GM12878 (cell line): ENCODE data around the gene XRCC4. TPM values are rescaled to one million over a fixed set of nuclear protein-coding genes. Genes with fewer than 3 reads are reported as not detected.

ENCODE experiments used
- ATF2 ChIP-seq: IDR thresholded peaks from 2 replicates; pipeline ENCODE4 v1.6.1; 2012; ENCODE audit warnings: low read length, inconsistent platforms
- ATF7 ChIP-seq: fragments of 450-650 bp; IDR thresholded peaks from 2 replicates; pipeline ENCODE4 v1.6.1; 2016; ENCODE audit warnings: low read depth, mild to moderate bottlenecking
- CEBPB ChIP-seq, 2 experiments: fragments of 150-350 bp in 1 of 2; IDR thresholded peaks; 2 replicates each; pipeline ENCODE4 v1.6.1; 2012 to 2014; ENCODE audit warnings: low read depth in 2 of 2, low read length in 2 of 2, borderline replicate concordance in 1 of 2, inconsistent platforms in 1 of 2
- CEBPZ ChIP-seq: fragments of 150-350 bp; IDR thresholded peaks from 2 replicates; pipeline ENCODE4 v1.6.1; 2016; ENCODE audit warnings: low read depth, low read length
- DPF2 ChIP-seq: fragments of 450-650 bp; IDR thresholded peaks from 2 replicates; pipeline ENCODE4 v1.6.1; 2017; ENCODE audit warnings: mild to moderate bottlenecking
- ETV6 ChIP-seq, 2 experiments: fragments of 450-650 bp in 1 of 2; IDR thresholded peaks in 1 of 2; conservative IDR thresholded peaks in 1 of 2; 2 replicates each; pipeline ENCODE4 v1.6.1; 2014; ENCODE audit warnings: antibody characterized with exemption in 1 of 2, borderline replicate concordance in 1 of 2, low read depth in 1 of 2, mild to moderate bottlenecking in 1 of 2, moderate library complexity in 1 of 2
- MTA3 ChIP-seq: IDR thresholded peaks from 2 replicates; pipeline ENCODE4 v1.6.1; 2012; ENCODE audit warnings: low read length, inconsistent platforms, borderline replicate concordance
- NFIC ChIP-seq: IDR thresholded peaks from 2 replicates; pipeline ENCODE4 v1.6.1; 2012; ENCODE audit warnings: low read depth, mild to moderate bottlenecking, inconsistent platforms, low read length, moderate library complexity
- PAX8 ChIP-seq: fragments of 450-650 bp; IDR thresholded peaks from 2 replicates; pipeline ENCODE4 v1.6.1; 2017; ENCODE audit warnings: mild to moderate bottlenecking, moderate library complexity
- POLR2A ChIP-seq: IDR thresholded peaks from 2 replicates; pipeline ENCODE4 v1.6.1; 2011; ENCODE audit warnings: low read depth, mild to moderate bottlenecking, low read length
- POU2F2 ChIP-seq: IDR thresholded peaks from 3 replicates; pipeline ENCODE4 v1.6.1; 2011; ENCODE audit warnings: low read depth, mild to moderate bottlenecking, low read length, borderline replicate concordance
- RFX5 ChIP-seq: IDR thresholded peaks from 2 replicates; pipeline ENCODE4 v1.6.1; 2011; ENCODE audit warnings: low read depth, low read length, improper control_type of control experiment
- SKIL ChIP-seq: fragments of 450-650 bp; IDR thresholded peaks from 2 replicates; pipeline ENCODE4 v1.6.1; 2017; ENCODE audit warnings: mild to moderate bottlenecking, low read depth, inconsistent platforms; ENCODE audit not compliant: poor library complexity, severe bottlenecking
- TCF12 ChIP-seq: IDR thresholded peaks from 2 replicates; pipeline ENCODE4 v1.6.1; 2011; ENCODE audit warnings: low read depth, mild to moderate bottlenecking, low read length
- ZNF687 ChIP-seq: fragments of 450-650 bp; IDR thresholded peaks from 2 replicates; pipeline ENCODE4 v1.6.1; 2017; ENCODE audit warnings: mild to moderate bottlenecking, moderate library complexity
- polyA plus RNA-seq, 11 experiments: library from polyadenylated mRNA; depleted of rRNA in 4 of 11; unstranded in 6 of 11; stranded (reverse) in 5 of 11; fragments of >200 nt; fragmentation: Nextera tagmentation in 4 of 11; fragmentation: Illumina TruSeq in 1 of 11; extraction: Ambion mirVana in 4 of 11; extraction: Trizol in 1 of 11; gene quantifications; 1 replicate in 1 of 11; 2 replicates in 10 of 11; pipeline versions ENCODE4 v1.2.1 to v1.2.3, GENCODE V29; 2011 to 2016; ENCODE audit warnings: inconsistent platforms in 2 of 11, missing spikeins in 2 of 11, low read depth in 1 of 11
- total RNA-seq, 4 experiments: library from RNA; depleted of rRNA in 3 of 4; stranded (reverse); fragments of >200 nt in 3 of 4; fragmentation: Illumina TruSeq in 1 of 4; extraction: Trizol in 1 of 4; gene quantifications; 2 replicates each; pipeline versions ENCODE4 v1.2.1 to v1.2.3, GENCODE V29; 2013 to 2021

Gene XRCC4
- total and polyA plus RNA-seq, 10 of the 15 experiments (the other 5 are each of a cell fraction or from before 2014, with no cell fraction given): 12.1 to 53.6 (median 25.8) TPM

GRCh38 chr5:83340511-83340918, 263.2 kb downstream of the XRCC4 start (continued):
- TF ChIP-seq CEBPZ (no peak), DPF2 (no peak), POU2F2 (no peak), ATF2 (peak; percentile 46; the same call in 1 of the 2 replicates), POLR2A (no peak), ATF7 (no peak), RFX5 (no peak), SKIL (no peak), ETV6 (conservative IDR thresholded peaks at IDR 0.05 in 1 of 2, IDR thresholded peaks at IDR 0.05 in 1 of 2; ENCODE audit: borderline replicate concordance in 1 of 2, low read depth in 1 of 2) (no peak), PAX8 (no peak), TCF12 (no peak), MTA3 (no peak), ZNF687 (no peak), NFIC (peak; percentile 66; the same call in 1 of the 2 replicates), CEBPB (IDR thresholded peaks at IDR 0.05; ENCODE audit: borderline replicate concordance in 1 of 2, low read depth in 2 of 2, low read length in 2 of 2) (no peak)
